ENCODE measurements around the gene BTBD9.

DNA sequence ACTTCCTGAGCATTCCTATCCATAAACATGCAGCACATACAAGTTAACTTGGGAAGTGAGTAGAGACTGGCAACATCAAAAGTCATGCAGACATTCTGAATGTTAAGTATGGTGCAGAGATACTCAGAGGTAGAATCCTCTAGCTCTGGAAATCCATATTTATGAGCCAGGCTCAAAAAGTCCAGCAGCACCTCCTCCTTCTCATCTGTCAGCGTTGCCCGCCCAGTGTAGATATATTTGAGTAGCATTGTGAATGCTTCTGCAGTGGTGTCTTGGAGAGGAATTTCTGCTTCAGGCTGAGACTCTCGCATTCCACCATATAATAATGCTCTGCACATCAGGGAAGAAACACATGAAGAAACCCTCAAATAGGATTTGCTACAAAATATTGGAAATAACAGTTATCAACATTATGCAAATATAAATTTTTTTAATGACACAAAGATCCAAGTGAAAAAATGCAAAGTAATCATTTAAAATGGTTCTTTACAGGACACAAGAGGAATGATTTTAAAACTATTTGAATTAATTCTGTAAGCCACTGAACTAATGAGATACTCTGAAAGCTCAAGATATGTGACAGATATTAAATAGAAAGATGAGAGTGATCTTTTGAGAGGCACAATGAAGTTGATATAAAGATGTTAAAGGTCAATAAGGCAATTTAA, 45.6 kb downstream of the BTBD9 start:
- no peak for TF ChIP-seq PPARA (CRISPR knock-in tag; IDR thresholded peaks at IDR 0.05; ENCODE audit: borderline replicate concordance)
- TF ChIP-seq TSHZ2 (CRISPR knock-in tag; IDR thresholded peaks at IDR 0.05): no peak
- no peak for TF ChIP-seq POU6F1 (CRISPR knock-in tag; IDR thresholded peaks at IDR 0.05; ENCODE audit: borderline replicate concordance, low read depth)
- TF ChIP-seq, protein P1, sequence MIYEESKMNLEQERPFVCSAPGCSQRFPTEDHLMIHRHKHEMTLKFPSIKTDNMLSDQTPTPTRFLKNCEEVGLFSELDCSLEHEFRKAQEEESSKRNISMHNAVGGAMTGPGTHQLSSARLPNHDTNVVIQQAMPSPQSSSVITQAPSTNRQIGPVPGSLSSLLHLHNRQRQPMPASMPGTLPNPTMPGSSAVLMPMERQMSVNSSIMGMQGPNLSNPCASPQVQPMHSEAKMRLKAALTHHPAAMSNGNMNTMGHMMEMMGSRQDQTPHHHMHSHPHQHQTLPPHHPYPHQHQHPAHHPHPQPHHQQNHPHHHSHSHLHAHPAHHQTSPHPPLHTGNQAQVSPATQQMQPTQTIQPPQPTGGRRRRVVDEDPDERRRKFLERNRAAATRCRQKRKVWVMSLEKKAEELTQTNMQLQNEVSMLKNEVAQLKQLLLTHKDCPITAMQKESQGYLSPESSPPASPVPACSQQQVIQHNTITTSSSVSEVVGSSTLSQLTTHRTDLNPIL (CRISPR knock-in tag; IDR thresholded peaks at IDR 0.05; ENCODE audit: low read depth): no peak
- no peak for TF ChIP-seq ISL1 (CRISPR knock-in tag; IDR thresholded peaks at IDR 0.05)
- TF ChIP-seq, protein P2, sequence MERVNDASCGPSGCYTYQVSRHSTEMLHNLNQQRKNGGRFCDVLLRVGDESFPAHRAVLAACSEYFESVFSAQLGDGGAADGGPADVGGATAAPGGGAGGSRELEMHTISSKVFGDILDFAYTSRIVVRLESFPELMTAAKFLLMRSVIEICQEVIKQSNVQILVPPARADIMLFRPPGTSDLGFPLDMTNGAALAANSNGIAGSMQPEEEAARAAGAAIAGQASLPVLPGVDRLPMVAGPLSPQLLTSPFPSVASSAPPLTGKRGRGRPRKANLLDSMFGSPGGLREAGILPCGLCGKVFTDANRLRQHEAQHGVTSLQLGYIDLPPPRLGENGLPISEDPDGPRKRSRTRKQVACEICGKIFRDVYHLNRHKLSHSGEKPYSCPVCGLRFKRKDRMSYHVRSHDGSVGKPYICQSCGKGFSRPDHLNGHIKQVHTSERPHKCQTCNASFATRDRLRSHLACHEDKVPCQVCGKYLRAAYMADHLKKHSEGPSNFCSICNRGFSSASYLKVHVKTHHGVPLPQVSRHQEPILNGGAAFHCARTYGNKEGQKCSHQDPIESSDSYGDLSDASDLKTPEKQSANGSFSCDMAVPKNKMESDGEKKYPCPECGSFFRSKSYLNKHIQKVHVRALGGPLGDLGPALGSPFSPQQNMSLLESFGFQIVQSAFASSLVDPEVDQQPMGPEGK (CRISPR knock-in tag; IDR thresholded peaks at IDR 0.05; ENCODE audit: borderline replicate concordance): no peak
- no peak for TF ChIP-seq OSR1 (CRISPR knock-in tag; IDR thresholded peaks at IDR 0.05)
- TF ChIP-seq TCF4 (CRISPR knock-in tag; IDR thresholded peaks at IDR 0.05; ENCODE audit: borderline replicate concordance): no peak
- TF ChIP-seq CSDC2 (CRISPR knock-in tag; IDR thresholded peaks at IDR 0.05): no peak
- TF ChIP-seq GLIS3 (CRISPR knock-in tag; IDR thresholded peaks at IDR 0.05): no peak
- no peak for TF ChIP-seq ZFP30 (CRISPR knock-in tag; IDR thresholded peaks at IDR 0.05)
